ENCODE results near the gene CD200R1L.

CD200R1L gene

DNA sequence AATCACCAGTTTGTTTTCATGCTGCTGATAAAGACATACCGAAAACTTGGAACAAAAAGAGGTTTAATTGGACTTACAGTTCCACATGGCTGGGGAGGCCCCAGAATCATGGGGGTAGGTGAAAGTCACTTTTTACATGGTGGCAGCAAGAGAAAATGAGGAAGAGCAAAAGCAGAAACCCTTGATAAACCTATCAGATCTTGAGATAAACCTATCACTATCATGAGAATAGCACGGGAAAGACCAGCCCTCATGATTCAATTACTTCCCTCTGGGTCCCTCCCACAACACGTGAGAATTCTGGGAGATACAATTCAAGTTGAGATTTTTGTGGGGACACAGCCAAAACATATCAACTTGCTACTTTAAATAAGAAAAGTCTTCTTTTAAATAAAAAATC, 28.9 kb downstream of the CD200R1L start:
- DNase-seq, result no peak

DNA sequence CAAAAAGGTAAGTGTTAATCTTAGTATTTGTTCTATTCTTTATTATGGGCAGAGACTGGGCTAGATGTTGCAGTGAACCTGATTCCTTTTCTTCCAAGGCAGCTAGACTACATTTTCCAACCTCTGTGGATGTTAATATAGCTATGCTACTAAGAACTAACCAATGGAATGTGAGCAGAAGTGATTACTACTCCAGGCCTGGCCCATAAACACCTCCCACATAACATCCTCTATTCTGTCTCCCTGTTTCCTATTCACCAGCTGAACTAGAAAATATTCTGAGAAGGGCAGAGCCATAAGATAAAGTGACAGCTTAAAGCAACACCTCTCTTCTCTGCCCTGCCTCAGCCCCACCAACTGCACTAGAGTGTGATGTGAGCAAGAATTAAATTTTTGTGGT, 29.4 kb downstream of the CD200R1L start:
- DNase-seq, result no peak

GRCh38 chr3:112815981-112816380, 30.7 kb downstream of the CD200R1L start:
- DNase-seq, result no peak

- DNase-seq, result peak; percentile 69
Measured at GRCh38 chr3:112814266-112814665, 32.4 kb downstream of the CD200R1L start.

GRCh38 chr3:112813723-112814171, 32.9 kb downstream of the CD200R1L start:
- DNase-seq, result peak; percentile 83

GRCh38 chr3:112813016-112813415, 33.6 kb downstream of the CD200R1L start:
- DNase-seq, result peak; percentile 30

- peak; percentile 54 for DNase-seq
Measured at GRCh38 chr3:112811917-112812660, 34.6 kb downstream of the CD200R1L start.

GRCh38 chr3:112811131-112811884, 35.4 kb downstream of the CD200R1L start:
- no peak for DNase-seq

GRCh38 chr3:112810561-112810960, 36.1 kb downstream of the CD200R1L start:
- DNase-seq, result no peak

DNA sequence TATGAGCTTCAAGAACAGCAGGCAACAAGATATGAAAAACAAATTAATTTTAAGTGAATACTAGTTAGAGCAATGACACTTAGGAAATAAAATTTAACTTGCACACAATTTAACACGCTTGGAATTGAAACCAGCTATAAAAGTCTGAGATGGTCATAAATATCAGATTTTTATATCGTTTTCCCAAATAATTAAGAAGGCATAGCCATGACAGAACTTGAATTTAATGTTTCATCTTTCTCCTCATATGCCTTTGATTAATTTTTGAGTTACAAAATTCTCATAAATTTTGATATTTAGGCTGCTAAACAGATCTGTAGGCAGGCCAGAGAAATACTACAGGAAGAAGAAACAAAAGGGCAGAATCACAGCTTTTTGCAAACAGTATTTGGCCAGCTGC, 38.5 kb downstream of the CD200R1L start:
- DNase-seq, result no peak

DNA sequence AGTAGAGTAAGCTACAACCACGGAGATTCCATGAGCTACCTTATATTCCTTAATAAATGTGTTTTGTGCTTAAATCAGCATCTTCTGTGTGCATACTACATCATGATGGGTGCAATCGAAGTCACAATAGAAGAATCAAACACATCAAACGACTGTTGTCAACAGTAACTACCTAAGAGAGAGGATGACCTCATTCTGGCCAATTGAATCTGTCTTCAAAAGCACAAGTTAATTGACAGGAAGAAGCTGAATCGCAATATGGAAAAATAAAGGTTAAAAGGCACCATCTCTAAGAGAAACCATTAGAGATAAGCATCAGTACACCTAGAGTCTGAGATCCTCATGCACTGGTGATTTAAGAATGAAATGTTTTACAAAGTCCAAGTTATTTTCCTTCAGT, 39.0 kb downstream of the CD200R1L start:
- no peak for DNase-seq

- no peak for DNase-seq
Measured at GRCh38 chr3:112806903-112807302, 39.8 kb downstream of the CD200R1L start.

GRCh38 chr3:112805126-112805525, 41.5 kb downstream of the CD200R1L start:
- no peak for DNase-seq

- DNase-seq, result no peak
Measured at GRCh38 chr3:112804021-112804420, 42.6 kb downstream of the CD200R1L start.

- DNase-seq, result no peak
Measured at GRCh38 chr3:112803467-112803866, 43.2 kb downstream of the CD200R1L start.

DNA sequence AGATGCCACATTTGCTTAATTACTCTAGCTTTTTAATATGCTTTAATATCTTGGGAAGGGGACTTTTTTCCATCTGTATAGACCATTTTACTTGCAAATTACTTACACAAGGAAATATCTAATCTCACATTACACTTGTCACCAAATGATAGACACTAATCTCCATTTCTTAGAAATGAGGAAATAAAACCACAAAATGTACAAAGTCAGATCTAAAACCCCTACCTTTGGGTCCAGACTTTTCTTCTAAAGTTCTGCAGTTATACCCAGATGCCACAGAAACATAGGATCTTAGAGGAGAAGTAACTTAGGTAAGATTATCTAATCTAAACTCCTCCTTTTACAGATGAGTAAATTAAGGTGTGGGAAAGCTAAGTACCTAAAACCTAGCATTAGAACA, 44.3 kb downstream of the CD200R1L start:
- peak; percentile 46 for DNase-seq

DNA sequence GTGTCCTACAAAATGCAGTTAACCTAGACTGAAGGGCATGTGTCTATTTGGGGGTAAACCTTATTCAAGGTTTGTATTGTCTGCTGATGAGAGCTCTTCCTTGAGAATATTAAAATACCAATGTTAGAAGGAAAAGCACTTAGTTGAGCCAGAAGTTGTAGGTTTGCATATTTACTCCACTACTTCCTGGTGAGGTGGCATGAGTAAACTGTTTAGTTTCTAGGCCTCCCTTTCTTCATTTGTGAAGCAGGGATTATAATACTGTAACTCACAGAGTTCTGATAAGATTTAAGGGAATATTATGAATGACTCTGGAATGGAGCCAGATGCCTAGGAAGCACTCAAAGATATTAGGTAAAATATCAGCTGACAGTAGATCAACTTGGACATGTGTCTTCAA, 46.7 kb downstream of the CD200R1L start:
- no peak for DNase-seq

DNA sequence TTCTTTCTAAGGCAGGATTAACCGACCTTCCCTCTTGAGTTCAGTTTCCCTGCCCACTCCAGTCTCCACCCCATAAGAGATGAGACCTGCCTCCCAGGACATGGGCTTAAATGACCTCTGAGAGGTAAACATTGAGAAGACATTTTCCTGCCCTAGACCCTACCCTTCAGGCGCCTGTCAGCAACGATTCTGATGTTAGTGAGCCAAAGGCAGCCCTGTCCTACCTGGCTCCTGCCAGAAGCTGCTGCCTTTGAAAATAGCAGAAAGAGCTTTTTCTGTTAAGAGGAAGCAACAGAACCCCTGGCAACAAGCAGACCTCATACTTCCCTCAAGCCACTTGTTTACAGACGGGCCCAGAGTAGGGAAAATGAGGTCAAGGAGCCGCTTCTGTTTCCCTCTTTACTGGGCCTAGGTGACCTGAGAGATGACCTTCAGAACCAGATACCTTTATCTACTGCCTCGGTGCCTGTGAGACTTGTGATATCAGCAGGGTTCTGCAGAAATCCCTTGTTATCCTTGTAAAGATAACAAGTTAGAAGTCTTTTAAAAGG, 52.0 kb downstream of the CD200R1L start:
- DNase-seq, result peak; percentile 55

DNA sequence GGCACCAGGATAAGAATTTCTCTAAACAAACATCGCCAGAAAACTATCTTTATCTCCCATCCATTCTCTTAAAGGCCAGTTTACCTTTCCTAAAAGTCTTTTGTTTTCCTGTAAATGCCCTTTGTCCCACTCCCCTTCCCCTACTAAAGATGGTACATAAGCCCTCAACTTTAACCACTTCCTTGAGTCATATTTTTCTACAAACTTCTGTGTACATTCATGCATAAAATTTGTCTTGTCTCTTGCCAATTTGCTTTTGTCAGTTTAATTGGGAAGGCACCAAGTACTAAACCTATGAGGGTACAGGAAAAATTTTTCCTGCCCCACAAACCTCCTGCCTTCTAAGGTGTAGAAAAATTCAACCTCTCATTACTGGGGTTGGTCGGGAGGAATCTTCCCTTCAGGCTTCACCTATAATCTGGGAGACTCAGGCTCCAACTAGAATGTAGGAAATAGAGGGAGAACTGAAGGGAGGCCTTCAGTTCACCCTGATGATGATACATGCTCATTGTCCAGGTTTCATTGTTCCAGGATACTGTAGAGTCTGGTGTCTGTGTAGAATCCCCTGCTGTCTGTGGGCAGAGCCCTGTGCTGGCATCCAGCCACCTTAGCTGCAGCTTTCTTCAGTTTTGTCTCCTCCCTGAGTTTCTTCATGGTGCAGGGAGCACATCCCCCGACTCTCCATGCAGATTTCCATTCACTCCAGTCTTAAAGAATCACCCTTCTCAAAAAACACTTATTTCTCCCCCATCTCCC, 53.2 kb downstream of the CD200R1L start:
- peak; percentile 29 for DNase-seq

DNA sequence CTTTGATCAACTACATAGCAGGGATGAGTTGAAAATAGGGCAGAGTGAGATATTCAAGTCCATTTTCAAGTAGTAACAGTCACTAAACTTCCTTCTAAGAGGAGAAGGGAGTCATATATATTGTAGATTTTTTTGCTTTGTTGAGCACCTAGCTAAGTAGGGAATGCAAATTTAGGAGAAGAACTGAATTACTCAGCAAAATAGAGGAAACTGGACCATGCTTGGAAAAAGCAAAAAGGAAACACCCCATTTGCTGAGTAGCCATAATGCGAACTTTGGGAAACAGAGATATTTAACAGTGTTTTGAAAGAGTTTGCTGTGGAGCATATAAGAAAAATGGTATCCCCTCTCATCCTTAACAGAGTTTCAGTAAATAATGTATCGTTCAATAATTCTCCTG, 54.9 kb downstream of the CD200R1L start:
- DNase-seq, result no peak

DNA sequence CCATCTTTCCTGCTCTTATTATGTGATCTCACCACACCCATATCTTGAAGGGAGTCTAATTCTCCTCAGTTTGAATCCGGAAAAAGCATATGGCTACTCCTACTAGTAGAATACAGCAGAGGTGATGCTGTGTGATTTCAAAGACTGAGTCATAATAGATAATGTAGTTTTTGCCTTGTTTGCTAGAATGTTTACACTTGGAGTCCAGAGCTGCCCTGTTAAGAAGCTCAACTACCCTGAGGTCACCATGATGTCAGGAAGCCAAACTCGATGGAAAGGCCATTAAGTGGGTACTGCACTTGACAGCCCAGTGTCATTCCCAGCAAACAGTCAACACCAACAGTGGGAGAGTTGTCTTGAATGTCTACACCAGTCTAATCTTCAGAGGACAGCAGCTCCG, 56.9 kb downstream of the CD200R1L start:
- no peak for DNase-seq

DNA sequence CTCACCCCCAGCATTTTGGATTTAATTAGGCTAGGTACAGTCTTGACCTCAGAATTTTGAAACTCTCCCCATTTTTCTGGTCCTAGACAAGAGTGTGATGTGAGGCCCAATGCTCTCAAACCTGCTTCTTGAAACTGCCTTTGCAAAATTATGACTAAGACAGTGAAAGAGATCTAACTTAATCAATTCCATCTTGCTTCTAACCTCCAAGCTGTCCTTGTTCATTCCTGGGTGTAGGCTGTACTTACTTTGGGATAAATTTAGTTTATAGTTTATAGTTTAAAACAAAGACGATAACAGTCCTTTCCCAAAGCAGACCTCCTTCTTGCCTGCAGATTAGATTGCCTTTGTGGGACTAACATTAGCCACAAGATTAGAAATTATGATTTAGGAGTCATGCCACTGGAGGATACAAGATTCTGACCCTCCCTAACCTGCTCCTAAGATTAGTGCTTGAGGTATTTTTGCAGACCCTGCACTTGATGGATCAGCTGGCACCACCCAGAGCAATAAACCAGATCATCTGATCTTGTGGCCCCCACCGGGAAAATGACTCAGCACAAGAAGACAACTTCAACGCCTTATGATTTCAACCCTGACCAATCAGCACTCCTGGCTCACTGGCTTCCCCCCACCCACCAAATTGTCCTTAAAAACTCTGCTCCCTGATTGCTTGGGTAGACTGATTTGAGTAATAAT, 59.6 kb downstream of the CD200R1L start:
- no peak for DNase-seq

Data from hematopoietic multipotent progenitor cell treated with erythropoietin and hydrocortisone succinate and interleukin-3 and kit ligand, for 6 days (in vitro differentiated cells).